Measurements from ENCODE around the gene STAT5B.
"Not testable (repeated sequence)": the region's sequence is repeated elsewhere in the genome, so short reads cannot be mapped to it uniquely, and the experiment has no call there.

STAT5B gene

GRCh38 chr17:42230225-42230624, 46.0 kb downstream of the STAT5B start:
- DNase-seq, result no peak

- DNase-seq, result no peak
Observed at GRCh38 chr17:42227849-42228700, 48.1 kb downstream of the STAT5B start.

- DNase-seq, result no peak
Observed at GRCh38 chr17:42225646-42226045, 50.5 kb downstream of the STAT5B start.

- DNase-seq, result no peak
Observed at GRCh38 chr17:42224651-42225050, 51.5 kb downstream of the STAT5B start.

GRCh38 chr17:42221886-42222745, 54.1 kb downstream of the STAT5B start:
- peak; percentile 48 for DNase-seq

GRCh38 chr17:42219280-42219679, 56.9 kb downstream of the STAT5B start:
- not testable (repeated sequence) for DNase-seq

GRCh38 chr17:42214156-42214555, 62.0 kb downstream of the STAT5B start:
- no peak for DNase-seq

- DNase-seq, result no peak
Observed at GRCh38 chr17:42212382-42212781, 63.8 kb downstream of the STAT5B start.

- not testable (repeated sequence) for DNase-seq
Observed at GRCh38 chr17:42211921-42212341, 64.3 kb downstream of the STAT5B start.

GRCh38 chr17:42210046-42210445, 66.1 kb downstream of the STAT5B start:
- DNase-seq, result no peak

GRCh38 chr17:42206153-42206612, 70.0 kb downstream of the STAT5B start:
- DNase-seq, result not testable (repeated sequence)

- DNase-seq, result no peak
Observed at GRCh38 chr17:42203354-42203753, 72.8 kb downstream of the STAT5B start.

- no peak for DNase-seq
Observed at GRCh38 chr17:42202696-42203095, 73.5 kb downstream of the STAT5B start.

GRCh38 chr17:42202159-42202558, 74.0 kb downstream of the STAT5B start:
- no peak for DNase-seq

GRCh38 chr17:42201458-42201772, 74.8 kb downstream of the STAT5B start:
- no peak for DNase-seq

- no peak for DNase-seq
Observed at GRCh38 chr17:42200706-42201457, 75.3 kb downstream of the STAT5B start.

- DNase-seq, result no peak
Observed at GRCh38 chr17:42199416-42200011, 76.7 kb downstream of the STAT5B start.

GRCh38 chr17:42198897-42199296, 77.3 kb downstream of the STAT5B start:
- no peak for DNase-seq

- no peak for DNase-seq
Observed at GRCh38 chr17:42197564-42198156, 78.5 kb downstream of the STAT5B start.

- peak; percentile 77 for DNase-seq
Observed at GRCh38 chr17:42193969-42194899, 82.0 kb downstream of the STAT5B start, which contains the start of gene GHDC. Gene GHDC (minus strand): TSS chr17:42194494. CDS start chr17:42193581, 913 bp downstream.
